Globus pallidus (tissue), 1 donor: ENCODE measurements around the gene ANXA8.
"Not testable (repeated sequence)": the region's sequence is repeated elsewhere in the genome, so short reads cannot be mapped to it uniquely, and the experiment has no call there.

ENCODE experiments used
- DNase-seq: peaks from one replicate; pipeline ENCODE4 v3.0.0-alpha.2; 2015; ENCODE audit warnings: low spot score

The ANXA8 gene

DNA sequence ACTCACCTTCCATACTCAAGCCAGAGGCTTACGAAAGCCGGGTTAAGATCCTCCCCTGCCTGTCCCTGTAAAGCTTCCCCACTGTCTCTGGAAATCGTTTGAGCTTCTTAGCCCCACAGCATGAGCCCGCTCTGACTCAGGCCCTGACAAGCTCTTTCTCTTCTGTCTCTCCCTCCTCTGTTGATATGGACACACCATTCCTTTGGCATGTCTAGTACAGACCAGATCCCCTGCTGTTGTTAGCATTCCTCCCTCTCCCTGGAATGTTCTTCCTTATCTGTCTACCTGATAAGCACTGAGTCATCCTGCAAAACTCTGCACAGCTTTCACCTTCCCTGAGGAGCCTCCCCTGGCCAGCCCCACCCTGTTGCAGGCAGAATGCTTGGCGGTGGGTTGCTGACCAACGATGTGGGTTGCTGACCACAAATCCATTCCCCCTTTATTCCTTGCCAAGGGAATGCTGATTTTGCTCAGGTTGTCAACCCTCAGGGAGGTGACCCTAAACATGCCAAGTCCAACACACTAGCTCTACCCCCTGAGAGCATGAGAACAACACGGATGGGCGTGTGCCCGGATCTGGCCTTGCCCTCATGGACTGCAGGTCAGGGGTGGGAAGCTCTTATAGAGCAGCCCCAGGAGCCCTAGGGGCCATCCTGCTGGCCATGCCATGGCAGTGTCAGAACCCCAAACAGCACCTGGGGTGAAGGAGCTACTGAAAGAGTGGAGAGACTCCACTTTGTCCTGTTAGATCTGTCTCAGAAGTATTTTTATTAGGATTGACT is 21.1 kb downstream of the ANXA8 start:
- not testable (repeated sequence) for DNase-seq

DNA sequence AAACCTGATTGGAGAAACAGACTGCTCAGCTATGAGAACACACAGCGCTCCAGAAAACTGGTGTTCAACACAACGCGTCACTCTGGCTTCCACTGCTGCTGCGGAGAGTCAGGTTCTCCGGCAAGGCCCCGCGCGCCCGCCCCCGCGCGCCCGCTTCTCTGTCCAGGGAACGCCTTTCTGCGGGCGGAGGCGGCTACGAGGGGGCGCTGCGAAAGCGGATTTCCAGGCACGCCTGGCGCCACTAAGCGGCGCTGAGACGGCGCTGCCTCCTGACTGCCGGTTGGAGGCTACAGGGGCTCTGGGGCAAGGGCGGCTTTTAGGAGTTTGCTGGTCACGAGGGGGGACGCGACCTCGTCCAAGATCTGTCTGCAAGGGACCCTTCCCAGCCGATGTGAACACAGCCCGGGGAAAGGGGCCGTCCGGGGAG is 22.6 kb downstream of the ANXA8 start:
- not testable (repeated sequence) for DNase-seq

DNA sequence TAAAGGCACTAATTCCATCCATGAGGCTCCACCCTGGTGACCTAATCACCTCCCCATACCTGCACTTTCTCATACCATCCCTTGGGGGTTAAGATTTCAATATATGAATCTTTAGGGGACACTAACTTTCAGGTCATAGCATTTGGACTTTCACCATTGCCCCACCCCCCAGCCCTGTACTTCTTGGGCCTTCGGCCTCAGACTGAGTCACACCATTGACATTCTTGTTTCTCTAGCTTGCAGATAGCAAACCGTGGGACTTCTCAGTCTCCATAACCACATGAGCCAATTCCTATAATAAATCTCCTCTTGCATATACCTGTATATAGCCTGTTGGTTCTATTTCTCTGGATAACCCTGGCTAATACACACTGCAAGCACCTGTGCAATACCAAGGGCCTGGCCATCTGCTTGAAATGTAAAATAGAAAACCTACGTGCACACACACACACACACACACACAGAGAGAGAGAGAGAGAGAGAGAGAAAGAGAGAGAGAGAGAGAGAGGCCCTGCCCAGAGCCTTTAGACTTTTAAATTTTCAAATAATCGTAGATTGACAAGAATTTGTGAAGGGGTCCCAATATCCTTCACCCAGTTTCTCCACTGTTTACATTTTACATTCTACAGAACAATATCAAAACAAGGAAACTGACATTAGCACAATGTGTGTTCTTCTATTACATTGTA is 25.3 kb downstream of the ANXA8 start:
- DNase-seq, result no peak

DNA sequence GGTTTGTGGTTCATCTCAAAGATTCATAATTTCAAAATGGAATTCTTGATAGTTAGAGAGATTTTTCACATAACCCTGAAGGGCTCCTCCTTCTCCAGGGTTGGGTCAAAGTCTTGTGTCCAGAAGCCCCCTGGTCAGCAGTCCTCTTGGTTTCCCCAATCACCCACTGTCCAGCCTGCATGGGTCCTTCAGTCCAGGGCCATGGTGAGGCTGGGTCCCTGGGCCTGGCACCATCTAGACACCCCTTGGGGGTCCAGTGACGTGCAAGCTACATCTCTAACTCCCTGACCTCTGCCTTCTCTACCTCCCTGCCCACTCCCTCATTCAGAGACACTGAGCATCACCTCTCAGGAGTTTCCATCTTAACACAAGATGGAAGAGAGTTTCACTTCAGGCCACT is 26.1 kb downstream of the ANXA8 start:
- DNase-seq, result no peak

DNA sequence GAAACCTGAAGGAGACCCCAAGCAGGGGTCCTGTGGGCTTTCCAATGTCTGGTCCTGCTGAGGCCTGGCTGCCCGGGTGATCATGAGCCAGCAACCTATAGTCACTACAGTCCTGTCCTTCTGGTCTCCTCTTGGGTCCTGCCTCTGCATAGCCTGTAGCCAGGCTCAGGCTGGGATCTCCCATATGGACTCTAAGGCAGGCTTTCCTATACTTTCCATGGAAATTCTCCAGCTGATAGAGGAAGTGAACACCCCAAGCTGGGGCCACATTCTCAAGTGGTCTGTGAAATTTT is 26.4 kb downstream of the ANXA8 start:
- DNase-seq, result no peak

DNA sequence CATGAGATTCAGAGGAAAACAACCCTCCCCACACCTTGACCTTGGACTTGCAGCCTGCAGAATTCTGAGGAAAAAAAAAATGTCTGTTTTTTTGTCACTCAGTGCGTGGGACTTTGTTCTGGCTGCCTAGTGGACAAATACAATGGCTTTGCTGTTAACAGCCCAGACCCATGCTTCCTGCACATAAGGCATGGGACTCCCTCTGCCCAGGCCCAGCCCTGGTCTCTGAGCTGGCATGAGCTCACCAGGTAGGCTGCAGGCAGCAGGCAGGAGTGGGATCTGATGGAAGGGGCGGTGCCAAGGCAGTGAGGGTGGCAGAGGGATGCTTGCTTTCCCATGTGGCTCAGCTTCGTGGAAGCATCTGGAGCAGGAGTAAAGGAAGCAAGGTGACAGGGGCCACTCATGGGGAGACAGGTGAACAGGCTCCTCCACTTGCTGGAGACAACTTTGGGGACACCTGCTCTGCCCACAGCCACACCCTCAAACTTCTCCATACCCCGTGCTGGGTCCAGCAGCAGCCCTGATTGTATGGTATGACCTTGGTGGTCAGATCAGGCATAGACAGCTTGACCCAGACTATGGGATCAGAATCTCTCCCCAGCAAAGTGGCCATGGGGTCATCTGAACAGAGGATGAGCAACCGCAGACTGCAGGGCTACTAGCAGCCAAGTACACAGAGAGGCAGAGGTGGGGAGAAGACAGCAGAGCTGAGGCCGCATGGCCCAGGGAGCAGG is 27.0 kb downstream of the ANXA8 start:
- peak; percentile 20 for DNase-seq

DNA sequence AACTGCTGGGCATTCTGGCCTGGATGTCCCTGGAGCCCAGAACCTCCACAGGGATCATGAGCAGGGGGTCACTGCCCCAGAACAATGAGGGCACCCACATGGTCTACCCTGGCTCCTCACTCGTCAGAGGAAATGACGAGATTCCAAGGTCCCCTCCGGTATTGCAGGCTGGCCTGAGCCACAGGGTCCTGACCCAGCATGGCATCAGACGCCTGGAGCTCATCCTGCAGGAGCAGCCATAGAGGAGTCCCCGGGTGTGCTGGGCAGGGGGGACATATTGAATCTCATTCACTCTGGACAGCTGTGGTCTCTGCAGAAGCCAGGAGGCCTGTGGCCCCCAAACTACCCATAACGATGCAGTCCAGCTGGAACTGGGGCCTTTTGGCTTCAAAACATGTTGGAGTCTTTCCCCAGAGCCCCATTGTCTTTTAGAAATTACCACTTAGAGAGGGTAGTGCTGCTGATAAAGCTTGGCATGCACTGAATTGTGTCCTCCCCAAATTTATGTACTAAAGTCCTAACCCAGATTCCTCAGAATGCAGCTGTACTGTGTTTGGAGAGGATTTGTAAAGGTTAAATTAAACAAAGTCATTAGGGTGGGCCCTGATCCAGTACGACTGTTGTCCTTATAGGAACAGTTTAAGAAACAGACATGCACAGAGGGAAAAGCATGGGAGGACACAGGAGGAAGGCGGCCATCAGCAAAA is 27.7 kb downstream of the ANXA8 start:
- DNase-seq, result no peak

DNA sequence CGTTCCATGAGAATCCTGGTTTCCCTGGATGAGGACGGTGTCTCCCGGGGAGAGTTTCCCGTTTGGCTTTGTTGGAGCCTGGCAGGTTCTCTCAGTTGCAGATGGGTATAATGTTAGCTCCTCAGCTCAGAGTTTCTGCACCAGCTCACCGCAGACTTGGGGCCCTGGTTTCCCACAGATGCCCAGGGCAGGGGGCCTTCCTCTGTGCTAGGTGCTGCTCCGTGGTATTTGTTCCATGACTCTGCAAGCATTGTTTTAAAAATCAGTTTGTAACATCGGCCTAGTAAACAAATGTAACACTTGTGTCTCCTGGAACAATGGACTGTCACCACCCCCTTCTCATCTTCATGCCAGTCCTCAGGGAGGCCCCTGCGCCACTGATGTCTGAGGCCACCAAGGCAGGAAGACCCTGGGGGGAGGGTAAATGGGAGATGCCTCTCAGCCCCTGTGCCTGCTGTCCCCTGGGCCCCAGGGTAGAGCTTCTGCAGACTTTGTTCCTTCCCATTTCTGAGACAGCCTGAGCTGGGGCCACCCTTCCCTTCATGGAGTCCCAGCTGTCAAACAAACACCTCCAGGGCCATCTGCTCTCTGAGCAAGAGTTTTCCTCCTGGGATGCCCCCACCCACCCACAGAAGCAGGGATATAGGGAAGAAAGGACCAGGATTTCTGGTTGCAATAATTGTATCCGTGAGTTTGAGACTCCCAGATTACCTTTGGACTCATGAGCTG is 28.4 kb downstream of the ANXA8 start:
- not testable (repeated sequence) for DNase-seq

DNA sequence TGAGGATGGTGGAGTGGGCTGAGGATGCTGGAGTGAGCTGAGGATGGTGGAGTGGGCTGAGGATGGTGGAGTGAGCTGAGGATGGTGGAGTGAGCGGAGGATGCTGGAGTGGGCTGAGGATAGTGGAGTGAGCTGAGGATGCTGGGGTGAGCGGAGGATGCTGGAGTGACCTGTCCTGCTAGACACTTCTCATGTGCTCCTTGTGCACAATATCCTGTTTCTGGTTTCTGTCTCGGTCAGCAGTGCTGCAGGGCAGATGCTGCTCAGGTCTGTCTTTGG is 29.2 kb downstream of the ANXA8 start:
- DNase-seq, result no peak

DNA sequence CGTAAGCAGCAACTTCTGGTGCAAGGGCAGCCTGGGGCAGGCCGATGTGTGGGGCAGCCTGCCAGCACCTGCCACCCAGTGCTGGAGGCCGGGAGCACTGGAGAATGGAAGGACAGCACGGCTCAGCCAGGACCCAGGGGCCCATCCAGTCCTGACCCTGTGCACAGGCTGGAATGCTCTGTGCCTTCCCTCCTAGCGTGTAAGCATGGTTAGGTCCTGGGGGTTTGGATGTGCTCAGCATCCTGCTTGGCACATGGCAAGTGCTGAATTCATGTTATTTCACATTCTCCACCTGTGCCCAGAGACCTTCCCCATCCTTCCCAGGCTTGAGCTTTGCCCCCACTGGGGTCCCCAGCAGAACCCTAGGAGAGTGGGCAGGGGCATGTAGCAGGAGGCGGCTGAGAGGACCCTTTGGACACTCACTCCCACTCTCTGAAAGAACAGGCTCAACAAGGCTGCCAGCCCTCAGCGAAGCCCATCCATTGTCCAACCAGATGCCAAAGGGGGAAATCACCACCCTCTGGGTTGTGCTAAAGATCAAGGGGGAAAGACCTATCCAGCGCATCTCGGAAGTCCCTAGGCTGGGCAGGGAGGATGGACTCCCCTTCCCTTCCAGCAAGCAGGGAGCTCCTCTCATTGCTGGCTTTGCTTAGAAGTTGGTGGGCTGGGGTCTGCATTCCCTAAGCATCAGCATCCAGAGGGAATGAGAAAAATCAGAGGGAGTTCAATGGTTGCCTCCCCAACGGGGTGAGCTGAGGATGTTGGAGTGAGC is 29.7 kb downstream of the ANXA8 start:
- DNase-seq, result no peak

DNA sequence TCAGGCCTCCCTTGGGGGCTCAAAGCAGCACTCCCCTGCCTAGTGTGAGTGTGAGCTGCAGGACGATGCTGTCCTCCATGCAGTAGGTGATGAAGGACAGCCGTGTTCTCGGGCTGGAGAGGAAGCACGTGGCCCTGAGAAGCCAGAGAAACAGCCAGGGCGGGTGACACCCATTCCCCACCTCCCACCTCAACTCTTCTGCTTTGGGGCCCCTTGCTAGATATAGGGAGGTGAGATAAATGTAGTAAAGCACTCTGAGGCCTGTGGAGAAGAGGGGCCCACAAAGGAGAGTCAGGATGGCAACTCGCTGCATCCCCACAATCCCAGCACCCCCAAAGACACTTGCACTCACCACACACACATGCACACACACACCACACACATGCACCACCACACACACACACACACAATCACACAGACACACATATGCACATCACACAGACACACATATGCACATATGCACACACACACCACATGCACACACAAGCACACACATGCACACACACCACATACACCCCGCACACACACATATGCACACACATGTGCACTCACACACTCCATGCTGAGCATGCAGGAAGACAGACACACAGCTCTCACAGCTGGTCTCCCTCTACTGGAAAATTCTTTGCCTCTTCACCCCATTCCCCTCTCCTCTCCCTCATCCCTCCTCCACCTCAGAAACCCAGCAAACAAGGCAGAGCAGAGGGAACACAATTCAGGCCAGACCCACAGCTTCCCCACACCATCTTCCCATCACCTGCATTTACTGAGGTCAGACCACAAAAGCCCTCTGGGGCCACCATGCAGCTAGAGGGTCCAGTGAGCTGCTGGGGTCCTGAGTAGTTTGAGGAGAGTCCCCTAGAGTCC is 30.5 kb downstream of the ANXA8 start:
- DNase-seq, result no peak

DNA sequence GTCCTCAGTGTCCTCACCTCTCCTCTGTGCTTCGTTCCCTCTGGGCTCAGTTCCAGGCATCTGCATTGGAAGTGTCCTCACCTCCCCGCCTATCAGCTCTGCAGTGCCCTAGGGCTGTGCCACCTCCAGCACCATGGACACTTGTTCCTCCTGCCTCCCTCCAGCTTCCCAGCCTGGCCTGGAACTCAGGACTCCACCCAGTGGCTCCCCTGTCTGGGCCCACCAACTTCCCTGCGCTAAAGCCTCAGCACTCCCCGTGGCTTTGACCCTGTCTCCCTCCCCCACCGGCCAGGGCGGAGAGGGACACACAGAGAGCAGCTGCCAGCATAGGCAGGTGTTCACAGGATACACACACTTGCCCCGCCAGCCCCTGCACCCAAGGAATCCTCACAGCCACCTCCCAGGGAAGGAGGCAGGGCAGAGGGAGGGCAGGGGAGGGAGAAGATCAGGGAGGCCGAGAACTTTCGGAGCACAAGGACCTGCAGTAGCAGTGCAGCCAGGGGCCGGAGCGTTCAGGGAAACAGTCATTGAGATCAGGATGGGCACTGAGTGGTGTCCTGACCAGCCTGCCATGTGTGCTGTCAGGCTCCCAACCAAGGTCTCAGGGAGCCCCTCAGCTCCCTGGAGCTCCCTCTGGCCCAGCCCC is 31.3 kb downstream of the ANXA8 start:
- no peak for DNase-seq

DNA sequence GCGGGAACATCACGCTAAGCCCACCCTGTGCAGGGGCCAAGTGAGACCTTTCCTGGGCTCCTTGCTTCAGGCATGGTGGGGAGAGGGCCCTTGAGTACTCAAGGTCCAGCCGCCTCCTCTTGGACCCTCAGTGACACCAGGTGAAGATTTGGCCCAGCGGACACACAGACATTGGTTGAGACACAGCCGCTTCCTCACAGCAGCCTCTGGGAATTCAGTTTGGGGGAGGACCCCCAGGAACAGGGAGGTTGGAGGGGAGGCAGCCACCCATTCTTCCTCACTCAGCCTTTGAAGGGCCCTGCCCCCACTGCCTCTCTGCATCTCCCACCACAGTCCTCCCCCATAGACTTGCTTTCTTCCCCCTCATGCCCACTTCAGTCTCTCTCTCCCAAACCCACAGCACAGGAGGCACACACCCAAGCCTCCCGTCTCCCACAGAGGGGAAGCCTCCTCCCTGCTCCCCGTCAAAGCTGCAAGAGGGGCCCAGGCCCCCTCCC is 31.9 kb downstream of the ANXA8 start:
- no peak for DNase-seq

DNA sequence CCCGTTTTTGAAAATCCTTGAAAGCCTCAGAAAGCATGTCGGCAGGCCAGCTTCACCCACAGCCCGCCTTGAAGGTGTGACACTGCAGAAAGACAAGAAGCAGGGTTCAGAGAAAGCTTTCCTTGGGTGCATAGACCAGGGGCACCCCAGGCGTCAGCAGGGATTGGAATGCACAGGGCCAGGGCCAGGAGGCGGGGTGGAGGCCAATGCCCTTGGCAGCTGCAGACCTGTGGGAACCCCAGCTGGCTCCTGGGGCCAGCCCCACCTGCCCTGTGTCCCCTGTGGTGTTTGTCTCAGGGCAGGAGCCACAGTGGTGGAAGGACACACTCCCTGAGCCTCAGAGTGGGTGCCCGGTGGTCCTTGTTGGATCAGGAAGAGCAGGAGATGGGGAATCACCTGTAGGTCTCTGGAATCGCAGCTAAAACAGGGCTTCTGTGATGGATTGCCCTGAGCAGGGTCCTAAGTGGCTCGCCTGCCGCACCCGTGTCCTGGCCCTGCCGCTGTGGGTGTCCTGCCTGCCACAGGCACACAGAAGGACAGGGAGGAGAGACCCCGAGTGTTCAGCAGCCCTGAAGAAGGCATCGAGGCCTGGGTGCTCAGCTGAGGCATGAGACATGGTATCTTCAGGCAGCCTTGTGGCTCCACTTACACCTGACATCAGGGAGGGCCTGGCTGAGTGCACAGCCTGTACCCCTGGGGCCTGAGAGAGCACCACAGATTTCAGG is 32.5 kb downstream of the ANXA8 start:
- no peak for DNase-seq

DNA sequence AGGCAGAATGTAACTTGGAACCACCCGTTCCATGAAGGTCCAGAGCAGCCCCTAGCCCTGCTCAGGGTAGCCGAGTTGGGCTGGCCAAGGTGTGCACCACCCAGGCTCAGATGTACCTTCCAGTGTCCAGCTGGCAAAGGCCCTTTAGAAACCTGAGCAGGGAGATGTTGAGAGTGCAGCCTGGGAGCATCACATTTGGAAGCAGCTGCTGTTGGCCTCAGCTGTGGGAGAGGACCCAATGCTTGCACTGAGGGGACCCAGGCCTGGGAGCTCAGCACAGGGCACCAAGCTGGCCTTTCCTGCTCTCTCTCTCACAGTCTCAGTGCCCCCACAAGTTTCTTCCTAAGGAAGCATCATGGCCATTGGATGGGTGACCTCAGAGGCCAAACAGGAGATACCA is 33.5 kb downstream of the ANXA8 start:
- no peak for DNase-seq

DNA sequence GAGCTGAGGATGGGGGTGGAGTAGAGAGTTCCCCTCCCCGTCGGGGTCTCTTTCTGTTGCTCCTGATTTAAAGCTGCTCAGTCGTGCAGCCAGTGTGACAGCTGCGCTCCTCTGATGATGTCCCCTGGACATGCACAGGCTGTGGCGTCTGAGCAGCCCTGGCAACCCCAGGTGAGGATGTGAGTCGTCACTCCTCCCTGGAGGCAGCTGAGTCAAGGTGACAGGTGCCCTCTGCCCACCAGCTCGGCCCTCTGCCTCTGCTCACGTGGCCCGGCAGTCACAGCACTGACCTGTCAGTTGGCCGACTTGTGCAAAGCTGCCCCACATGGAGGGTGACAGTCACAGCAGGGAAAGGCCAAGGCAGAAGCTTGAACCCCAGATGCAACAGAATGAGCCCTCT is 33.9 kb downstream of the ANXA8 start:
- DNase-seq, result no peak

DNA sequence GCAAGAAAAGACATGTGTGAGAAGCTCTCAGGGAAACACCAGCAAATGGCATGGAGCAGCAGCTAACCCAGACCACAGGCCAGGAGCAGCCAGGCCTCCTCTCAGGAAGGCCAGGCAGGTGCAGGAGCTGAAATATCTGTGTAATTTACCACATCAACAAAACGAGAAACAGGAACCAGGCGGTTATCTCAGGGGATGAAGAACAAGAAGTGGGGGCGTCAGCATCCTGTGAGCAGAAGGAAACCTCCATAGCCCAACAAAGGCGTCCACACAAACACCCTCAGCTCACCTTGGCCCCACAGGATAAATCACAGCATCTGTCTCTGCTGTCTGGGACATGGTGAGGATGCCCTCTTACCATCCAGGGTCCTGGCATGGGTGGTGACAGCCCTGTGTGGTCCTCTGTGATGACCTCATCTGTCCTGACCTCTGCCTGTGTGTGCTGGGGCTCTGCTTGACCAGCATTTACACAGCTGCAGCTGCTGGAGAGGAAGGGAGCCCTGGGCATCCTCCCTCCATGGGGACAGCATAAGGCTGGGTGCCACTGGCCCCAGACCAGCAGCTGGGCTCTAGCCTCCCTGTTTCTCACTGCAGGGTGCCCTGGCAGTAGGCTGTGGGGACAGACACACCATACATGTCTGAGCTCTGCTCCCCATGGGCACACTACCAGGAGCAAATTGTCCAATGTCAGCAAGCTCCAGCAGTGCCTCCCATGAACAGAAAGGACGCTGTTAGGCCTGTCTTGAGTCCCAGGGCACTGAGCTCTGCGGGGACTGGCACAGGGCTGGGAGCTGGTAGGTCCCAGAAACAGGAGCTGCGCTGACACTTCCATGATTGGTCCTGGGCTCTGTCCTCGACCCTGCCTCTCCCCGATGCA is 34.6 kb downstream of the ANXA8 start:
- peak; percentile 47 for DNase-seq

DNA sequence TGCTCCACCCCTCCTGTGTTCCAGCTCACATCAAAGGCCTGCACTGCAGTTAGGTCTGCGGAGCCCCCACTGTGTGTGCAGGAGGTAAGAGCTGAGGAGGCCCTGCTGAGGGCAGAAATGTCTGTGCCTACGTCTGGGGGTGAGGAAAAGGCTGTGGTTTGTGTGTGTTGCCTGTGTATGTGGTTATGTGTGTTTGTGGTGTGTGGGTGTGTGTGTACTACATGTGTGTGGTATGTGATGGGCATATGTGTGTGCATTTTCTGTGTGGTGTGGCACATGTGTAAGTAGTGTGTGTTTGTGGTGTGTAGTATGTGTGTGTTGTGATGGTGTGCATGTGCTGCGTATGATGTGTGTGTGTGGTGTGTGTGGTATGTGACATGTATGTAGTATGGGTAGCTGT is 36.2 kb downstream of the ANXA8 start:
- DNase-seq, result no peak
